T-cell (primary cell): Measurements from ENCODE around the gene DNAJC11. TPM values are rescaled to one million over a fixed set of nuclear protein-coding genes. Genes with fewer than 3 reads are reported as not detected.
"Not testable (repeated sequence)": the region's sequence is repeated elsewhere in the genome, so short reads cannot be mapped to it uniquely, and the experiment has no call there.

Source experiments
- ATAC-seq, 4 experiments: fragments of 200-7000 bp in 3 of 4; fragments of 150-1000 bp in 1 of 4; cut with Tn5 transposase; replicated peaks in 1 of 4; 1 replicate in 3 of 4; 2 replicates in 1 of 4; pipeline ENCODE4 v1.10.0; 2021; ENCODE audit warnings: moderate library complexity in 3 of 4, mild to moderate bottlenecking in 2 of 4, moderate number of reproducible peaks in 1 of 4
- CTCF ChIA-PET, 2 donors: fragments of 300-600 bp; sonication (Branson Sonifier 250); formaldehyde crosslinking; loops; one replicate each; lab custom pipeline; 2022; ENCODE audit warnings: antibody characterized with exemption in 2 of 2; lab: Charles Lee
- POLR2A ChIA-PET, 2 donors: fragments of 300-600 bp; sonication (Branson Sonifier 250); formaldehyde crosslinking; loops; one replicate each; lab custom pipeline; 2022; ENCODE audit warnings: antibody characterized with exemption in 2 of 2; lab: Charles Lee
- DNase-seq, 35 experiments: peaks; one replicate each; pipeline versions ENCODE4 v3.0.0 to v3.0.0-alpha.2; 2013 to 2023
- H3K27ac ChIP-seq: one replicate; pipeline ENCODE4 v1.5.1; 2013; ENCODE audit warnings: low read length
- H3K27me3 ChIP-seq, 2 experiments: replicated peaks in 1 of 2; 1 replicate in 1 of 2; 2 replicates in 1 of 2; pipeline versions ENCODE4 v1.6.1 to v1.7.0; 2013; ENCODE audit warnings: low read length in 1 of 2, mixed read lengths in 1 of 2; ENCODE audit not compliant: control insufficient read depth in 2 of 2, insufficient read depth in 2 of 2; ENCODE audit errors: extremely low read depth in 1 of 2
- H3K36me3 ChIP-seq, 2 donors: 1 replicate in 1 of 2; 2 replicates in 1 of 2; pipeline versions ENCODE4 v1.6.1 to v1.7.0; 2013; ENCODE audit warnings: low read length in 1 of 2; ENCODE audit not compliant: control insufficient read depth in 2 of 2, insufficient read depth in 1 of 2; ENCODE audit errors: extremely low read depth in 1 of 2
- H3K4me1 ChIP-seq, 2 experiments: 1 replicate in 1 of 2; 2 replicates in 1 of 2; pipeline versions ENCODE4 v1.6.1 to v1.7.0; 2013; ENCODE audit warnings: low read length in 2 of 2, mixed read lengths in 1 of 2; ENCODE audit not compliant: insufficient read depth in 2 of 2, control insufficient read depth in 1 of 2; ENCODE audit errors: extremely low read depth in 1 of 2
- H3K4me3 ChIP-seq, 2 donors: 1 replicate in 1 of 2; 2 replicates in 1 of 2; pipeline versions ENCODE4 v1.5.1 to v1.7.0; 2013; ENCODE audit warnings: mild to moderate bottlenecking in 2 of 2, low read length in 1 of 2, moderate library complexity in 1 of 2; ENCODE audit not compliant: control insufficient read depth in 1 of 2; ENCODE audit errors: extremely low read depth in 1 of 2
- H3K9me3 ChIP-seq: 2 replicates; pipeline ENCODE4 v1.7.0; 2013
- H3K27ac Mint-ChIP-seq, 2 donors: one replicate each; pipeline ENCODE4 v1.8.0; 2020 to 2021; ENCODE audit warnings: mild to moderate bottlenecking in 2 of 2, mixed read lengths in 2 of 2
- H3K27me3 Mint-ChIP-seq, 2 donors: one replicate each; pipeline ENCODE4 v1.8.0; 2021 to 2022; ENCODE audit warnings: mixed read lengths in 2 of 2
- H3K36me3 Mint-ChIP-seq: one replicate; pipeline ENCODE4 v1.8.0; 2021; ENCODE audit warnings: mixed read lengths
- H3K4me1 Mint-ChIP-seq, 3 donors: one replicate each; pipeline ENCODE4 v1.8.0; 2020 to 2022; ENCODE audit warnings: mixed read lengths in 3 of 3, mild to moderate bottlenecking in 1 of 3
- H3K4me3 Mint-ChIP-seq, 3 donors: one replicate each; pipeline ENCODE4 v1.8.0; 2020 to 2022; ENCODE audit warnings: mild to moderate bottlenecking in 3 of 3, mixed read lengths in 3 of 3, moderate library complexity in 3 of 3
- H3K9me3 Mint-ChIP-seq, 3 donors: one replicate each; pipeline ENCODE4 v1.8.0; 2020 to 2022; ENCODE audit warnings: mixed read lengths in 3 of 3
- WGBS: methylation state at CpG from one replicate; pipeline ENCODE4 v1.1.5; 2013; ENCODE audit warnings: missing lambda C conversion rate; ENCODE audit not compliant: insufficient coverage; 5-methylcytosine and 5-hydroxymethylcytosine counted together
- total RNA-seq, 35 experiments: library from RNA in 6 of 35; stranded (reverse) in 6 of 35; fragments of 120-200 nt in 1 of 35; gene quantifications; one replicate each; pipeline versions ENCODE4 v1.2.1 to v1.2.4 and lab custom pipeline; 2013 to 2026

Gene DNAJC11
- total RNA-seq, 5 donors from 2014 or later (not counting 1 experiment from before 2014, with no cell fraction given), result 38.5 to 45.2 (median 42.1) TPM

- Mint-ChIP-seq H3K27ac (no peak overlapping the region), H3K27me3 (no peaks in the 10 kb centered on the region), H3K9me3 (no peaks in the 10 kb centered on the region), H3K4me1 (no peaks in the 10 kb centered on the region), H3K4me3 (no peak overlapping the region), H3K36me3 (peaks cover 29% of the 10 kb centered on the region)
- no peak for ATAC-seq
- no peak for DNase-seq
- 100% methylated on average over 1 of the region's 5 CpGs for WGBS
- H3K27ac ChIP-seq, result no peak overlapping the region
- H3K4me3 ChIP-seq, result no peak overlapping the region
- ChIA-PET POLR2A (no interaction called here), CTCF (interaction anchor here in 1 of 2 donors (0.5 kb wide), 1 partner anchor 185 kb away, joined by 3 read pairs; no protein-coding TSS in a partner anchor)
- no peaks in the 10 kb centered on the region for H3K9me3 ChIP-seq
- H3K4me1 ChIP-seq, result no peaks in the 10 kb centered on the region
- peaks cover 7 to 18% of the 10 kb centered on the region in 2 donors for H3K36me3 ChIP-seq
- no peaks in the 10 kb centered on the region for H3K27me3 ChIP-seq
Observed at GRCh38 chr1:6666696-6667095, 34.9 kb downstream of the DNAJC11 start.

DNA sequence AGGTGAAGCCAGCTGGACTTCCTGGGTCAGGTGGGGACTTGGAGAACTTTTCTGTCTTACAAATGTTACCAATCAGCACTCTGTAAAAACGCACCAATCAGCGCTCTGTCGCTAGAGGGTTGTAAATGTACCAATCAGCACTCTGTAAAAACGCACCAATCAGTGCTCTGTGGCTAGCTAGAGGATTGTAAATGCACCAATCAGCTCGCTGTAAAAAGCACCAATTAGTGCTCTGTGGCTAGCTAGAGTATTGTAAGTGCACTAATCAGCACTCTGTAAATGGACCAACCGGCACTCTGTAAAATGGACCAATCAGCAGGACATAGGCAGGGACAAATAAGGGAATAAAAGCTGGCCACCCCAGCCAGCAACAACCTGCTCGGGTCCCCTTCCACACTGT lies 39.1 kb downstream of the DNAJC11 start:
- H3K4me3 ChIP-seq, H3K27me3 ChIP-seq, H3K4me3 Mint-ChIP-seq, ATAC-seq, CTCF ChIA-PET, H3K27ac ChIP-seq, H3K27ac Mint-ChIP-seq, H3K4me1 ChIP-seq, H3K9me3 Mint-ChIP-seq, H3K27me3 Mint-ChIP-seq, H3K4me1 Mint-ChIP-seq, H3K9me3 ChIP-seq, DNase-seq: not testable (repeated sequence)
- POLR2A ChIA-PET, result interaction anchor here in 1 of 2 donors (0.7 kb wide), 1 partner anchor 81 kb away, joined by 3 read pairs; no protein-coding TSS in a partner anchor
- 100% methylated on average over 3 of the region's 7 CpGs for WGBS
- peaks cover 28% of the 10 kb centered on the region for H3K36me3 Mint-ChIP-seq
- peaks cover 9 to 15% of the 10 kb centered on the region in 2 donors for H3K36me3 ChIP-seq

- Histone ChIP-seq H3K36me3 (peaks cover 3 to 5% of the 10 kb centered on the region in 2 donors), H3K4me3 (no peak overlapping the region), H3K4me1 (peaks cover 3% of the 10 kb centered on the region in 2 experiments), H3K27me3 (no peaks in the 10 kb centered on the region), H3K27ac (no peak overlapping the region), H3K9me3 (no peaks in the 10 kb centered on the region)
- Mint-ChIP-seq H3K36me3 (peaks cover 19% of the 10 kb centered on the region), H3K4me1 (peaks cover 7 to 12% (median 9%) of the 10 kb centered on the region in 3 donors), H3K27me3 (no peaks in the 10 kb centered on the region), H3K4me3 (no peak overlapping the region), H3K27ac (no peak overlapping the region), H3K9me3 (no peaks in the 10 kb centered on the region)
- no peak for ATAC-seq
- DNase-seq, result no peak
- 96% methylated on average over 4 of the region's 7 CpGs for WGBS
- POLR2A ChIA-PET, result no interaction called here
- CTCF ChIA-PET, result no interaction called here
Observed at GRCh38 chr1:6660415-6661049, 41.1 kb downstream of the DNAJC11 start.

- no peak overlapping the region for H3K27ac ChIP-seq
- peaks cover 5 to 10% of the 10 kb centered on the region in 2 donors for H3K36me3 ChIP-seq
- no peaks in the 10 kb centered on the region for H3K9me3 ChIP-seq
- ChIA-PET CTCF (no interaction called here), POLR2A (no interaction called here)
- no peaks in the 10 kb centered on the region for H3K27me3 ChIP-seq
- no peak overlapping the region for H3K27ac Mint-ChIP-seq
- peaks cover 3% of the 10 kb centered on the region in 2 experiments for H3K4me1 ChIP-seq
- H3K4me3 ChIP-seq, result no peak overlapping the region
- peaks cover 7 to 12% (median 9%) of the 10 kb centered on the region in 3 donors for H3K4me1 Mint-ChIP-seq
- no peaks in the 10 kb centered on the region for H3K9me3 Mint-ChIP-seq
- no peak overlapping the region for H3K4me3 Mint-ChIP-seq
- H3K27me3 Mint-ChIP-seq, result no peaks in the 10 kb centered on the region
- 80% methylated on average over 1 of the region's 5 CpGs for WGBS
- no peak for ATAC-seq
- H3K36me3 Mint-ChIP-seq, result peaks cover 19% of the 10 kb centered on the region
- DNase-seq, result no peak
Observed at GRCh38 chr1:6658359-6659060, 43.1 kb downstream of the DNAJC11 start.

GRCh38 chr1:6657138-6657537 lies 44.5 kb downstream of the DNAJC11 start:
- Mint-ChIP-seq H3K4me3 (no peak overlapping the region), H3K27me3 (no peaks in the 10 kb centered on the region), H3K4me1 (peaks cover 7 to 12% (median 9%) of the 10 kb centered on the region in 3 donors), H3K9me3 (no peaks in the 10 kb centered on the region), H3K36me3 (peaks cover 17% of the 10 kb centered on the region), H3K27ac (no peak overlapping the region)
- ChIA-PET POLR2A (interaction anchor here in 1 of 2 donors (0.6 kb wide), 1 partner anchor 75 kb away, joined by 4 read pairs; no protein-coding TSS in a partner anchor), CTCF (no interaction called here)
- H3K4me1 ChIP-seq, result peaks cover 3% of the 10 kb centered on the region in 2 experiments
- no peaks in the 10 kb centered on the region for H3K9me3 ChIP-seq
- WGBS, result 83% methylated on average over 5 of the region's 6 CpGs
- H3K27me3 ChIP-seq, result no peaks in the 10 kb centered on the region
- H3K36me3 ChIP-seq, result peaks cover 8 to 18% of the 10 kb centered on the region in 2 donors
- H3K4me3 ChIP-seq, result no peak overlapping the region
- H3K27ac ChIP-seq, result no peak overlapping the region
- no peak for ATAC-seq
- DNase-seq, result no peak

DNA sequence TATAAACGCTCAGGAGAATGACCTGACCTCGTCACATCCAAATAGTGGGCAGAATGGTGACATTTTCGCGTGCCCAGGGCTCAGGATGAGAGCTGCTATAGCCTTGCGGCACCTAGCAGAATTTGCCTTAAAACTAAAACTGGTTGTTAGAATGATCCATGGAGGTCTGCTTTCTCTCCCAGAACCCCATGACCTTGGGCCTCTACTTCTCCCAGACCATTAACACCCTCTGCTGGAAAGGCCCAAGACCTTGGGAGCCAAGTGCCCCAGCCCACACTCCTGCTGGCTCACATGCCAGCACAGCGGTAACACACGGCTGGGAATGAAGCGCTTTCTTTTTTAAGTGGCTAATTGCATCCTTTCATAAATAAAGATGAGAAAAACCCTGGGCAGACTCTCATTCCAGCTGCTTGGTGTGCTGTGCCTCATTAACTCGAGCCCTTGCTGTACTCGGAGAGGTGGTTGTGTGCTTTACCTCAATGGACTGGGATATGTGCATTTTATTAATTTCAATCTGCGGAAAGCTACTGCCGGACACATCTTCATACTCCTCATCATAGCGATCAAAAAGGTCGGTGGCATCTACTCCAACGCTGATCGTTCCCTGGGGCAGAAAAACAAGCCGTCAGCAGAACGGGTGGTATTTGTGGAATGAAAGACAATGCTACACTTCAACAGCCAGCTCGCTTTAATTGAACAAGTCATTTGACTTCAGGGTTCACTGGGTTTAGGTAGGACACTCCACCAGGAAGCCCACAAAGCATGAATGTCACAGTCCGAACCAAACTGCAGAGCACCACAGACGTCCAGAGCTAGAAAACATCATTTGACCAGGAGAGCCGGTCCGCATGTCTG lies 48.0 kb downstream of the DNAJC11 start:
- H3K36me3 Mint-ChIP-seq, result peaks cover 25% of the 10 kb centered on the region
- Histone ChIP-seq H3K4me1 (peaks cover 3% of the 10 kb centered on the region in 2 experiments), H3K27ac (no peak overlapping the region), H3K36me3 (peaks cover 12 to 29% of the 10 kb centered on the region in 2 donors), H3K27me3 (no peaks in the 10 kb centered on the region), H3K9me3 (no peaks in the 10 kb centered on the region), H3K4me3 (no peak overlapping the region)
- ATAC-seq, result no peak
- peaks cover 7 to 10% (median 9%) of the 10 kb centered on the region in 3 donors for H3K4me1 Mint-ChIP-seq
- H3K4me3 Mint-ChIP-seq, result no peak overlapping the region
- no peak for DNase-seq
- ChIA-PET CTCF (interaction anchor here (0.6 to 1.0 kb wide), 3 partner anchors 8 to 168 kb away, joined by 3 read pairs; no protein-coding TSS in a partner anchor), POLR2A (no interaction called here)
- 100% methylated on average over 5 of the region's 23 CpGs for WGBS
- no peaks in the 10 kb centered on the region for H3K27me3 Mint-ChIP-seq
- H3K9me3 Mint-ChIP-seq, result no peaks in the 10 kb centered on the region
- H3K27ac Mint-ChIP-seq, result no peak overlapping the region
